ENCODE data around the gene GRAMD4. TPM values are rescaled to one million over a fixed set of nuclear protein-coding genes. Genes with fewer than 3 reads are reported as not detected.
A peak's percentile ranks its signal among the peaks of the same experiment; 100 is the strongest.

The GRAMD4 gene, protein sequence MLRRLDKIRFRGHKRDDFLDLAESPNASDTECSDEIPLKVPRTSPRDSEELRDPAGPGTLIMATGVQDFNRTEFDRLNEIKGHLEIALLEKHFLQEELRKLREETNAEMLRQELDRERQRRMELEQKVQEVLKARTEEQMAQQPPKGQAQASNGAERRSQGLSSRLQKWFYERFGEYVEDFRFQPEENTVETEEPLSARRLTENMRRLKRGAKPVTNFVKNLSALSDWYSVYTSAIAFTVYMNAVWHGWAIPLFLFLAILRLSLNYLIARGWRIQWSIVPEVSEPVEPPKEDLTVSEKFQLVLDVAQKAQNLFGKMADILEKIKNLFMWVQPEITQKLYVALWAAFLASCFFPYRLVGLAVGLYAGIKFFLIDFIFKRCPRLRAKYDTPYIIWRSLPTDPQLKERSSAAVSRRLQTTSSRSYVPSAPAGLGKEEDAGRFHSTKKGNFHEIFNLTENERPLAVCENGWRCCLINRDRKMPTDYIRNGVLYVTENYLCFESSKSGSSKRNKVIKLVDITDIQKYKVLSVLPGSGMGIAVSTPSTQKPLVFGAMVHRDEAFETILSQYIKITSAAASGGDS
- 85.7 TPM for total RNA-seq (ENCODE audit: unreplicated experiment)
- long read RNA-seq, partial matches to known transcripts, result 0 of 1 reads
- long read RNA-seq, other reads (novel, unspliced or antisense), result 1 of 1 reads

DNA sequence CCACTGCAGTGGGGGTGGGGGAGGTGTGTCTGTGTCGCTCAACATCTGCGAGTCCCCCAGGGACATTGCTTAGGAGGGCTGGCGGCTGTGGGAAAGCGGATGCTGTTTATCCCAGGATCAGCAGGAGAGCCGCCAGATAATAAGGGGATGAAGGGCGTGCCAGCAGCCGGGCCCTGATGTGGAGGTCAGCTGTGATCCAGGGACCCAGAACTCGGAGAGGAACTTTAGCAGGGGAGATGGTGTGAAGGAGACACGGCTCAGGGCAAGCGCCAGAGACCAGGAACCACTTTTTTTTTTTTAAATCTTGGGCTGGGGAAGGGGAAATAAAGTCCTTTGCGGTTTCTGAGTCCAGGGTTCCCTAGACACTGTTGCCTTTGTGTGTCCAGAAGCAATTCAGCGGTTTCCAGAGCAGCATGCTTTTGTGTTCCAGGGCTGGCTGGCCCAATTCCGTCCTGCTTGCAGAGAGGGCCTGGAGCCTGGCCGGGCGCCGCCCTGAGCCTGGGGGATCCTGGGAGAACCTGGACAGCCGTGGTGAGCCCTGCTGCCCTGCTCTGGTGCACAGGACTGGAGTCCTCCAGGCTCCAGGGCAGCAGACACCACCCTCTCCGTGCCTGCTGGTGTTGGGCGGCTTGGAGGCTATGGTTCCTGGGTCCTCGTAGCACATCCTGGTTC is at the start of gene GRAMD4:
TSS of gene GRAMD4 (plus strand) at position 557 of the 672 bp plus-strand sequence. CDS start 6,414 bp downstream, outside the sequence.
- H3K4me1 Mint-ChIP-seq (ENCODE audit: low read depth, unreplicated experiment), result peaks cover 17% of the 10 kb centered on the region
- peaks cover 4% of the 10 kb centered on the region for H3K27me3 Mint-ChIP-seq (ENCODE audit: unreplicated experiment)
- peak within 1 kb of the TSS; percentile 94 for H3K27ac Mint-ChIP-seq (ENCODE audit: unreplicated experiment)
- H3K36me3 Mint-ChIP-seq (ENCODE audit: unreplicated experiment), result no peaks in the 10 kb centered on the region
- peak within 1 kb of the TSS; percentile 74 for H3K4me3 Mint-ChIP-seq (ENCODE audit: unreplicated experiment)
- H3K9me3 Mint-ChIP-seq (ENCODE audit: unreplicated experiment), result peaks cover 6% of the 10 kb centered on the region
- DNase-seq, result peak; percentile 63
- TF ChIP-seq, protein P1, sequence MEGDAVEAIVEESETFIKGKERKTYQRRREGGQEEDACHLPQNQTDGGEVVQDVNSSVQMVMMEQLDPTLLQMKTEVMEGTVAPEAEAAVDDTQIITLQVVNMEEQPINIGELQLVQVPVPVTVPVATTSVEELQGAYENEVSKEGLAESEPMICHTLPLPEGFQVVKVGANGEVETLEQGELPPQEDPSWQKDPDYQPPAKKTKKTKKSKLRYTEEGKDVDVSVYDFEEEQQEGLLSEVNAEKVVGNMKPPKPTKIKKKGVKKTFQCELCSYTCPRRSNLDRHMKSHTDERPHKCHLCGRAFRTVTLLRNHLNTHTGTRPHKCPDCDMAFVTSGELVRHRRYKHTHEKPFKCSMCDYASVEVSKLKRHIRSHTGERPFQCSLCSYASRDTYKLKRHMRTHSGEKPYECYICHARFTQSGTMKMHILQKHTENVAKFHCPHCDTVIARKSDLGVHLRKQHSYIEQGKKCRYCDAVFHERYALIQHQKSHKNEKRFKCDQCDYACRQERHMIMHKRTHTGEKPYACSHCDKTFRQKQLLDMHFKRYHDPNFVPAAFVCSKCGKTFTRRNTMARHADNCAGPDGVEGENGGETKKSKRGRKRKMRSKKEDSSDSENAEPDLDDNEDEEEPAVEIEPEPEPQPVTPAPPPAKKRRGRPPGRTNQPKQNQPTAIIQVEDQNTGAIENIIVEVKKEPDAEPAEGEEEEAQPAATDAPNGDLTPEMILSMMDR (IDR thresholded peaks at IDR 0.05; ENCODE audit: partially characterized antibody, unreplicated experiment), result no peak

GRCh38 chr22:46571642-46572250 is 48.4 kb upstream of the GRAMD4 start:
- TF ChIP-seq, protein P1 (IDR thresholded peaks at IDR 0.05; ENCODE audit: partially characterized antibody, unreplicated experiment), result no peak
- no peak overlapping the region for H3K27ac Mint-ChIP-seq (ENCODE audit: unreplicated experiment)
- H3K4me1 Mint-ChIP-seq (ENCODE audit: low read depth, unreplicated experiment), result peaks cover 12% of the 10 kb centered on the region
- H3K36me3 Mint-ChIP-seq (ENCODE audit: unreplicated experiment), result peaks cover 10% of the 10 kb centered on the region
- peaks cover 16% of the 10 kb centered on the region for H3K27me3 Mint-ChIP-seq (ENCODE audit: unreplicated experiment)
- no peak overlapping the region for H3K4me3 Mint-ChIP-seq (ENCODE audit: unreplicated experiment)
- DNase-seq, result no peak
- peaks cover 19% of the 10 kb centered on the region for H3K9me3 Mint-ChIP-seq (ENCODE audit: unreplicated experiment)

DNA sequence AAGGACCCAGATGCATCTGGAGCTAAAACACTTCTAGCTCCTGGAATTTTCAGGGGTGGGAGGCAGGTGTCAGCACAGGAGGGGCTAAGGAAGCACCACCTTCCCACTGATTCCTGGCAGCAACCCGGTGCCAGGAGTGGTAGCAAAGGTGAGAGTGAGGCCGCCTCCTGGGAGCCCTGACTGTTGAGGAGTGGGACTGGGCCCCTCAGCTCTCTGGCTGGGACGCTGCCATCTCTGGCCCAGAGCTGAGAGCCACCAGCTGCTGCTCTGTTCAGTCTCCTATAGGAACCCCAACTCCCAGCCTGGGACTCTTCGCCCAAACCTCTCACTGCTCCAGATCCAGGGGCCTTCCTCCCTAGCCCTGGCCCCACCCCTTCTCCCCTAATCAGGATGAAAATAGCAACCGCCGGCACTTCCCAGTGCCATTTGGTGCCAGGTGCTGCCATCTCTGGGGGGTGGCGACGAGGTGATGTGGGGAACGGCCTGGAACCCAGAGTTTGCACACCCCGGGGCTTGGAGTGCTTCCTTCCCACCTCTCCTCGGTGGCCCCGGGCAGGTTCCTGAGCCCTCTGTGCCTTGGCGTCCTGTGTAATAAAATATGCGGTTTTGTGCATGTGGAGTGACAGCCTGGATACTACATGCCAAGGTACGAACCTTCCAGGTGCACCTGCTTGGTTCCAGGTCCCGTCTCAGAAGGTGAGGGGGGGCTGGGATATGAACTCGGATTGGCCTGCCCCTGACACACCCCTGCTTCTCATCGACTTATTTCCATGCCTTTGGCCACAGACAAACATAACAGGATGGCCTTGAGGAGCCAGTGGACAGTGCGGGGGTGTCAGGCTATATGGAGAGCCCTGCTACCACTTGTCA is 47.0 kb upstream of the GRAMD4 start:
- peaks cover 13% of the 10 kb centered on the region for H3K27me3 Mint-ChIP-seq (ENCODE audit: unreplicated experiment)
- H3K9me3 Mint-ChIP-seq (ENCODE audit: unreplicated experiment), result peaks cover 16% of the 10 kb centered on the region
- no peak for DNase-seq
- H3K4me1 Mint-ChIP-seq (ENCODE audit: low read depth, unreplicated experiment), result peaks cover 12% of the 10 kb centered on the region
- peaks cover 10% of the 10 kb centered on the region for H3K36me3 Mint-ChIP-seq (ENCODE audit: unreplicated experiment)
- H3K27ac Mint-ChIP-seq (ENCODE audit: unreplicated experiment), result no peak overlapping the region
- H3K4me3 Mint-ChIP-seq (ENCODE audit: unreplicated experiment), result no peak overlapping the region
- TF ChIP-seq, protein P1 (IDR thresholded peaks at IDR 0.05; ENCODE audit: partially characterized antibody, unreplicated experiment), result no peak

- Mint-ChIP-seq H3K9me3 (ENCODE audit: unreplicated experiment) (peaks cover 17% of the 10 kb centered on the region), H3K4me1 (ENCODE audit: low read depth, unreplicated experiment) (peaks cover 15% of the 10 kb centered on the region), H3K4me3 (ENCODE audit: unreplicated experiment) (peak overlapping the region; percentile 34), H3K27ac (ENCODE audit: unreplicated experiment) (peak overlapping the region; percentile 8), H3K36me3 (ENCODE audit: unreplicated experiment) (peaks cover 10% of the 10 kb centered on the region), H3K27me3 (ENCODE audit: unreplicated experiment) (peaks cover 14% of the 10 kb centered on the region)
- no peak for DNase-seq
- TF ChIP-seq, protein P1 (IDR thresholded peaks at IDR 0.05; ENCODE audit: partially characterized antibody, unreplicated experiment), result no peak
These were observed 46.3 kb upstream of the GRAMD4 start for GRCh38 chr22:46573781-46574437.

Data from glutamatergic neuron (in vitro differentiated cells).